ENCODE results near the gene FAM200B.

- TF ChIP-seq, protein P1, sequence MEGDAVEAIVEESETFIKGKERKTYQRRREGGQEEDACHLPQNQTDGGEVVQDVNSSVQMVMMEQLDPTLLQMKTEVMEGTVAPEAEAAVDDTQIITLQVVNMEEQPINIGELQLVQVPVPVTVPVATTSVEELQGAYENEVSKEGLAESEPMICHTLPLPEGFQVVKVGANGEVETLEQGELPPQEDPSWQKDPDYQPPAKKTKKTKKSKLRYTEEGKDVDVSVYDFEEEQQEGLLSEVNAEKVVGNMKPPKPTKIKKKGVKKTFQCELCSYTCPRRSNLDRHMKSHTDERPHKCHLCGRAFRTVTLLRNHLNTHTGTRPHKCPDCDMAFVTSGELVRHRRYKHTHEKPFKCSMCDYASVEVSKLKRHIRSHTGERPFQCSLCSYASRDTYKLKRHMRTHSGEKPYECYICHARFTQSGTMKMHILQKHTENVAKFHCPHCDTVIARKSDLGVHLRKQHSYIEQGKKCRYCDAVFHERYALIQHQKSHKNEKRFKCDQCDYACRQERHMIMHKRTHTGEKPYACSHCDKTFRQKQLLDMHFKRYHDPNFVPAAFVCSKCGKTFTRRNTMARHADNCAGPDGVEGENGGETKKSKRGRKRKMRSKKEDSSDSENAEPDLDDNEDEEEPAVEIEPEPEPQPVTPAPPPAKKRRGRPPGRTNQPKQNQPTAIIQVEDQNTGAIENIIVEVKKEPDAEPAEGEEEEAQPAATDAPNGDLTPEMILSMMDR (IDR thresholded peaks at IDR 0.05; ENCODE audit: low read depth, low read length), result no peak
- TF ChIP-seq POLR2A (IDR thresholded peaks at IDR 0.05; ENCODE audit: extremely low read depth, insufficient read length) (no peak), MAX (IDR thresholded peaks at IDR 0.05; ENCODE audit: low read depth, low read length) (no peak), MYC (IDR thresholded peaks at IDR 0.05; ENCODE audit: low read depth, low read length) (no peak)
These were observed 28.8 kb upstream of the FAM200B start for GRCh38 chr4:15652841-15653240.

All from NB4 (cell line).